Adipose tissue (tissue), 3 donors: ENCODE data around the gene PBX1. TPM values are rescaled to one million over a fixed set of nuclear protein-coding genes. Genes with fewer than 3 reads are reported as not detected.
"Not testable (repeated sequence)": the region's sequence is repeated elsewhere in the genome, so short reads cannot be mapped to it uniquely, and the experiment has no call there.

Experiments
- H3K27ac ChIP-seq: one replicate; pipeline ENCODE4 v1.5.1; 2013; ENCODE audit warnings: low read depth, low read length
- WGBS, 3 donors: extraction: QIAGEN DNeasy Blood & Tissue Kit; methylation state at CpG; one replicate each; pipeline ENCODE4 v1.1.7; 2013; 5-methylcytosine and 5-hydroxymethylcytosine counted together
- polyA plus RNA-seq, 3 donors: library from polyadenylated mRNA; stranded (reverse); fragments of 200-250 nt; gene quantifications; one replicate each; pipeline ENCODE4 v1.2.3, GENCODE V29; 2013
- donor health status: healthy with polysubstance abuse.
- donor health status: Bipolar disorder and iron deficiency.
- donor health status: healthy.

Gene PBX1
- polyA plus RNA-seq, 3 donors: 23.8 to 45.7 (median 24.1) TPM

DNA sequence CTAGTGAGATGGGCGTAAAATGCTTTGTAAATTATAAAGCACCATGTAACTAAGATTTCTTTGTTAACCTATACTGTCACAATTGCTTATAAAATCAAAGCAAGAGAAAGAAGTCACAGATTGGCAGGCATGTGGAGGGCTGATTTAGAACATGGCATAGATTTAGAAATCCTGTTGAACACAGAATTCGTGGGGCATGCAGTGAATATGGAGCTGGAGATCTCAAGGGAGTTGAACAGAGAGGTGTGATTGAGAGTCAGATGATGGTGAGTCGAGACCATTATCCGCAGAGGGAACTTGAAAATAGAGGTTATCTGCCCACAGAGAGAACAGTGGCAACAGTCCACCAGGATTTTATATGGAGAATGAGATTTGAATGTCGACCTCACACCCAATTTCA is 27.6 kb downstream of the PBX1 start:
- no peak overlapping the region for H3K27ac ChIP-seq
- WGBS, 3 donors: 83 to 85% (median 84%) methylated on average over 5 of the region's 5 CpGs

GRCh38 chr1:164587617-164588501 is 28.9 kb downstream of the PBX1 start:
- 54 to 62% (median 61%) methylated on average over 12 of the region's 12 CpGs for WGBS, 3 donors
- no peak overlapping the region for H3K27ac ChIP-seq

- 14 to 41% (median 16%) methylated on average over 17 of the region's 17 CpGs for WGBS, 3 donors
- H3K27ac ChIP-seq: no peak overlapping the region
Observed at GRCh38 chr1:164588516-164589341, 29.7 kb downstream of the PBX1 start.

- WGBS, 3 donors: 48 to 53% (median 48%) methylated on average over 3 of the region's 3 CpGs
Observed at GRCh38 chr1:164589408-164589807, 30.4 kb downstream of the PBX1 start.

DNA sequence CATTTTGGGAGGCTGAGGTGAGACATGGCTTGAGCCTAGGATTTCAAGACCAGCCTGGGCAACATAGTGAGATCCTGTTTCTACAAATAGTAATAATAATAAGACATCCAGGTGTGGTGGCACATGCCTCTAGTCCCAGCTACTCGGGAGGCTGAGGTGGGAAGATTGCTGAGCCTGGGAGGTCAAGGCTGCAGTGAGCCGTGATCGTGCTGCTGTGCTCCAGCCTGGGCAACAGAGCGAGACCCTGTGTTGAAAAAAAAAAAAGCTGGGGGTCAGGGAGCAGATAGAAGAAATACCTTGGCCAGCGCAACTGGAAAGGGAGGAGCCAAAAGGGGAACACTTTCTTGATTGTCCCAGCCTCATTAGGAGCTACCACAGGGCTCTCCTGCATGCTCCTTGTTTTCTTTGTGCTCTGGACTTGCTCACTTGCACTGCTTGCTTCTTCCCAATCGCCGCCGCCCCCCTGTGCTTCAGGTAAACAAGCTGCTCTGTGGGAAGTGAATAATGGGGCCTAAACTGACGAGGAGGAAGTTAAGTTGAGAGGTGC is 31.1 kb downstream of the PBX1 start:
- 48 to 78% (median 74%) methylated on average over 9 of the region's 9 CpGs for WGBS, 3 donors
- no peak overlapping the region for H3K27ac ChIP-seq

More at GRCh38 chr1:164589408-164589807, 30.4 kb downstream of the PBX1 start:
- H3K27ac ChIP-seq: no peak overlapping the region

- WGBS, 3 donors: 82 to 90% (median 89%) methylated on average over 5 of the region's 5 CpGs
Observed at GRCh38 chr1:164590592-164590991, 31.6 kb downstream of the PBX1 start.

GRCh38 chr1:164591858-164592257 is 32.9 kb downstream of the PBX1 start:
- no peak overlapping the region for H3K27ac ChIP-seq
- WGBS, 3 donors: 52 to 65% (median 54%) methylated on average over 1 of the region's 1 CpG

More at GRCh38 chr1:164590592-164590991, 31.6 kb downstream of the PBX1 start:
- H3K27ac ChIP-seq: no peak overlapping the region

DNA sequence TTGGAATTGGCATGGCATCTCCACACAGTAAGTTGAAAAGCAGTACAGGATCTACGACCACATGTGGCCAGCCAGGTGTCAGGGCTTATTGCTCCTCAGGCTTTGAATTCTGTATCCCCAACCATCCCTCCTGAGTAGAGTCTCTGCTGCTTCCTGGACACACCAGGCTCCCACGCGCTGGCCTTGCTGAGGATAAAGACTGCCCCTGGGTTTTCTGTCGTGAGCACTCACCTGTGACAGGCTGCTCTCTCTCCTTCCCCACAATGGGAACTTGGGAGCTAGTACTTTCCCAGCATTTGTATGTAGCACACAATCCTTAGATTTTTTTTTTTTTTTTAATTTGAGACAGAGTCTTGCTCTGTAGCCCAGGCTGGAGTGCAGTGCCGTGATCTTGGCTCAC is 33.6 kb downstream of the PBX1 start:
- no peak overlapping the region for H3K27ac ChIP-seq
- WGBS, 3 donors: 78 to 92% (median 90%) methylated on average over 5 of the region's 5 CpGs

DNA sequence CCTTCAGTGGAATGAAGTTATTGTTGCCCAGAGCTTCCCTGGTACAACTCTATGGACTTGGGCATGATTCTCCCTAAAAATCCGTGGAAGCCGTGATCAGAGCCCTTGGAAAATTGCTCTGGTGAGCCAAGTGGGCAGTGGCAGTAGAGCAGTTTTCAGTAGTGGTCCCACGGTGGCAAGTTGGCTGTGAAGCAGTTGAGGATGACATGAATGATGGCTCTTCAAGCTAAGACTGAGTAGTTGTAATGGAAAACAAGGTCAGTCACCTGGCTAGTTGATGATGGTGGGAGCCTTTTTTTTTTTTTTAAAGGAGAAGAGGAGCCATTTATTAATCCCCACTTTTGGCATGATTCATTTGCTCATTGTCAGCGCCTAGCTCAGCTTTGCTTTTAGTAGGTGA is 36.2 kb downstream of the PBX1 start:
- H3K27ac ChIP-seq: no peak overlapping the region
- WGBS, 3 donors: 53 to 75% (median 69%) methylated on average over 4 of the region's 4 CpGs

DNA sequence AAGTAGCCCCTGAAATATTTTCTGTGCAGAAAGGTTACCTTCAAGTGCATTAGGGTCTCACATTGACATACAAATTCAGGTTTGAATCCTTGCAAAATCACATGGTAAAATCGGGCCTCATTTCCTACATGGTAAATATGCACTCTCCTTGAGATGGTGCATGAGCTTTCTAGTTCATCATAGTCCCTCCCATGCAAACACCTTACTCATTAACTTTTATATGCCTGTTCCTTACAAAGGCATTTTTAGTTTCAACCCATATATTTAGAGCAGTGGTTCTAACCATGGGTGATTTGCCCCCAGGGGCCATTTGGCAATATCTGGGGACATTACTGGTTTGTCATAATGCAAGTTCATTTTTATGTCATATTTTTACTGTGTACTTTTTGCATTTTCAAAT is 37.2 kb downstream of the PBX1 start:
- 55 to 89% (median 81%) methylated on average over 1 of the region's 1 CpG for WGBS, 3 donors
- no peak overlapping the region for H3K27ac ChIP-seq

DNA sequence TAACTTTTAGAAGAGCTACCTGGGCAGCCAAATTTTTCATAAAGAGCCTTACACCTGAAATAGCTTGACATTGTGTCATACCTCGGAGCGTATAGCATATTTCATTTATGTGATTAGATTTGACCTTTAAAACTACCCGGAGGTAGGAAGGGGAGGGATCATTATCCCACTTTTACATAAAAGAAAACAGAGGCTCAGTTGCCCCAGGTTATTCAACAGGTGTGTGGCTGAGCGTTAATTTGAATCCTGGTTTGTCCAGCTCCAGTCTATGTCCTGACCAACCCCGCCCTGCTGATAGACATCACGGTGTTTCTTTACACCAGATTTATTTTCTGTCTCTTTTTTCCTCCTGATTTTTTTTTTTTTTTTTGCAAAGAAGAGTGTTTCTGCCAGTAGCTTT is 39.7 kb downstream of the PBX1 start:
- H3K27ac ChIP-seq: no peak overlapping the region
- 37 to 92% (median 91%) methylated on average over 6 of the region's 6 CpGs for WGBS, 3 donors

DNA sequence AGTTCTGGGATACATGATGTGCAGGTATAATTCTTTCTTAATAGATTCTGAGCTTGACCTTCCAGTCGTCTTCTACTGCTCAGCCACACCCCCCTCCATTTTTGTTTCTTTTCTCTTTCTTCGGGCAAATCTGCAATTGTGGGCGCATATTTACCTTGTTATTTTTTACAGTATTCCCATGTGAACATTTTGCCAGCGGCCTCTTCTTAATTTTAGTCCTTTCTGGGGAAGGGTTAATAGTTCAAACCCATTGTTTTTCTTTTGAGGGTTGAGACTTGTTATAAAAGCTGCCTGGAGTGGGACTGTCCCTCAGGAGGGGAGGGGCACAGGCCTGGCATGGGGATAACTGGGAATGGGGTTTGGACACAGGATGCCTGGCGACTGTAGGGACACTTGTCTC is 40.3 kb downstream of the PBX1 start:
- 73 to 78% (median 77%) methylated on average over 5 of the region's 5 CpGs for WGBS, 3 donors
- H3K27ac ChIP-seq: no peak overlapping the region

- no peak overlapping the region for H3K27ac ChIP-seq
- 33 to 62% (median 60%) methylated on average over 5 of the region's 5 CpGs for WGBS, 3 donors
Observed at GRCh38 chr1:164601399-164602100, 42.6 kb downstream of the PBX1 start.

DNA sequence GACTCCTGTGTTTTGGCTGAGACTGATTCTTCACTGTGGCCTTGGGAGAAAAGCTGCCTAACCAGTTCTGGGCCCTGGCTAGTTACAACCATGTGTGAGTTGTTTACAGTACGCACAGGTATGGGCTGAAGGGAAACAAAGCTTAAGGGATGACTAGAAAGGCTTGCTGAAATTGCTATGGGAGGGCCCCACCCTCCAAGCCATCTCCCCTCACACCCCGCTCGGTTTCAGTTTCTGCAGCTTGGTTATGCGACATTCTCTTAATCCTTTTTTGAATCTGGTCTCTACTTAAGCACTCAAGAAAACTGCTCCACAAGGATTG is 43.1 kb downstream of the PBX1 start:
- WGBS, 3 donors: 42 to 68% (median 65%) methylated on average over 4 of the region's 4 CpGs
- no peak overlapping the region for H3K27ac ChIP-seq

GRCh38 chr1:164602480-164603093 is 43.6 kb downstream of the PBX1 start:
- H3K27ac ChIP-seq: no peak overlapping the region
- 4 to 6% (median 5%) methylated on average over 10 of the region's 10 CpGs for WGBS, 3 donors

- H3K27ac ChIP-seq: not testable (repeated sequence)
Observed at GRCh38 chr1:164603805-164604204, 44.8 kb downstream of the PBX1 start.

DNA sequence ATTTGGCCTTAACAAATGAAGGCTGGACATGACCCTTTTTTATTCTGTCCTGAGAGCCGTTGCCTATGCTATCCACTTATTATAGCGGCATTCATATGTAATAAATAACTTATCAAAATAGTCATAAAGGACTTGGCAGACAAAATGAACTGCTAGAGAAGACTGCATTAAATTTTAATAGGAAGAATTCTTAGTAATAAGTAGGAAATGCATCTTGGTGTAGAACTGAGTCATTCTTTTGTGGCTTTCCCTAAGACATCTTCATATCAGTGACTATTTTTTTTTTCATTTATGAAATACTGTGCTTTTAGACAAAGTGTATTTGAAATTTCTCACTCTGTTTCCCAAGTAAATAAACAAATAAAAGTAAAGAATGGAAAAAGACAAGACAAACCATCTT is 45.6 kb downstream of the PBX1 start:
- H3K27ac ChIP-seq: no peak overlapping the region
- 44 to 87% (median 60%) methylated on average over 2 of the region's 2 CpGs for whole genome bisulfite sequencing, 3 donors

More at GRCh38 chr1:164603805-164604204, 44.8 kb downstream of the PBX1 start:
- WGBS, 3 donors: 90 to 98% (median 94%) methylated on average over 4 of the region's 4 CpGs
